Heart right ventricle (tissue), 16 donors: ENCODE data around the gene IL1RAPL1. TPM values are rescaled to one million over a fixed set of nuclear protein-coding genes. Genes with fewer than 3 reads are reported as not detected.

ENCODE experiments used
- ATAC-seq, 8 donors: fragments of 200-7000 bp; cut with Tn5 transposase; one replicate each; pipeline ENCODE4 v1.9.1; 2020; ENCODE audit warnings: mild to moderate bottlenecking in 8 of 8, moderate library complexity in 8 of 8, moderate number of reproducible peaks in 1 of 8
- DNase-seq, 2 donors: peaks; one replicate each; pipeline ENCODE4 v3.0.0-alpha.2; 2020
- H3K27ac ChIP-seq, 10 donors: fragments of 200-600 bp; sonication (generic) in 2 of 10; one replicate each; pipeline versions ENCODE4 v1.5.0 to v1.8.0; 2020 to 2022; ENCODE audit warnings: mild to moderate bottlenecking in 3 of 10
- H3K27me3 ChIP-seq, 7 donors: fragments of 200-600 bp; one replicate each; pipeline ENCODE4 v1.8.0; 2021 to 2022; ENCODE audit warnings: mild to moderate bottlenecking in 2 of 7
- H3K36me3 ChIP-seq, 9 donors: fragments of 200-600 bp; sonication (generic) in 1 of 9; one replicate each; pipeline versions ENCODE4 v1.5.0 to v1.8.0; 2020 to 2022; ENCODE audit warnings: mild to moderate bottlenecking in 2 of 9
- H3K4me1 ChIP-seq, 9 donors: fragments of 200-600 bp; sonication (generic) in 1 of 9; one replicate each; pipeline versions ENCODE4 v1.5.0 to v1.8.0; 2020 to 2022; ENCODE audit warnings: mild to moderate bottlenecking in 4 of 9
- H3K4me3 ChIP-seq, 10 donors: fragments of 200-600 bp; sonication (generic) in 2 of 10; one replicate each; pipeline versions ENCODE4 v1.5.0 to v1.8.0; 2020 to 2022; ENCODE audit warnings: mild to moderate bottlenecking in 7 of 10, moderate library complexity in 2 of 10
- H3K9me3 ChIP-seq, 11 donors: fragments of 200-600 bp in 10 of 11; sonication (generic) in 2 of 11; one replicate each; pipeline versions ENCODE4 v1.5.0 to v1.8.0; 2013 to 2022; ENCODE audit warnings: mild to moderate bottlenecking in 2 of 11, control low read depth in 1 of 11, moderate library complexity in 1 of 11
- WGBS, 2 donors: extraction: QIAGEN DNeasy Blood & Tissue Kit; methylation state at CpG; one replicate each; pipeline ENCODE4 v1.1.7; 2013; ENCODE audit warnings: inconsistent platforms in 1 of 2; 5-methylcytosine and 5-hydroxymethylcytosine counted together
- intact Hi-C, 10 donors: fragments of 100-400 bp; cut with DNase I; formaldehyde crosslinking; loops; one replicate each; pipeline versions ENCODE4 v1.11.1 to v1.14.2; 2022
- polyA plus RNA-seq, 2 donors: library from polyadenylated mRNA; stranded (reverse); fragments of 200-250 nt; gene quantifications; one replicate each; pipeline ENCODE4 v1.2.3, GENCODE V29; 2013
- total RNA-seq, 10 donors: library from RNA; stranded (reverse); fragmentation: NEBNext Ultra II Directional in 3 of 10; extraction: Animal tissue kit (Norgen Biotek cat#: 25700) in 3 of 10; gene quantifications; one replicate each; pipeline versions ENCODE4 v1.2.1 to v1.2.4, GENCODE V29; 2021 to 2023
- TF ChIP-seq, protein P1 (sequence below), 9 donors: fragments of 200-600 bp; sonication (generic) in 2 of 9; IDR thresholded peaks; one replicate each; pipeline versions ENCODE4 v1.5.0 to v1.8.0; 2021 to 2022; ENCODE audit warnings: antibody characterized with exemption in 9 of 9, mild to moderate bottlenecking in 5 of 9, moderate library complexity in 1 of 9
- donor health status: Arrhythmogenic right ventricular cardiomyopathy.
- donor health status: ischemic (EF 13 %, LVEDD 7.1; RV severe dilation, severe dysfunction).
- donor health status: healthy with polysubstance abuse.
- donor health status: DM: no; HTN: yes; CAD: no.
- donor health status: DM: no; HTN: no; CAD: no.
- donor health status: ischemic (EF 25% LVEDD 6.9; RV normal size, moderate dysfunction).
- donor health status: ischemic (EF 25% LVEDD 5.7; RV mildly dilated, moderate dysfunction).
- donor health status: healthy.
- donor health status: DM: yes; HTN: yes; CAD: no.
- donor health status: Ischemic cardiomyopathy.
- donor health status: ischemic (EF 35%, LVEDD 5.7; RV mildly dilated, moderate dysfunction).
- donor health status: nonischemic (EF 11% LVEDD 7.7; RV severe dilation, severe dysfunction).
- donor health status: DM: yes; HTN: yes; CAD: no.
- donor health status: PGD.
- donor health status: ischemic (EF 29% LVEDD 5.4; RV normal size, mild dysfunction).
- donor health status: nonischemic (EF 23%, LVEDD 6.1; RV moderate dilation, normal function).

IL1RAPL1 gene
- total and polyA plus RNA-seq, 12 donors = 0.13 to 6.3 (median 2.8) TPM

DNA sequence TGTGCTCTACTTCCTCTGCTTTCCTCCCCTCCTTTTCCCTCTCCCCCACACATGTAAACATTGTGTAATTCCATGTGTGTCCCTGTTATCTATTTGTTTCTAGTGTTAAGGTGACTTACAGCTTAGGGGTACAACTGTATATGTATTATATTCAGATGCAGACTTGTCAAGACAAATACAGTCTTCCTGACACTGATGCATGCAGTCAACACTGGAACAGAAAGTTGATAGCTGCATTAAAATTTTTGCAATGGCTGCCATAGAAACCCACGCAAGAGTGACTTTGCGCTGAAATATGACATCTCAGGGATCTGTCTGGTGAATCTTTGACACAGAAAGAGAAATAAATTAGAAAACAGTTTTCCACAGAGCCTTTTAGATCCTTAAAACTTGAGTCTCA lies 656.7 kb downstream of the IL1RAPL1 start:
- ATAC-seq (no peak), DNase-seq (no peak)
- H3K4me3 ChIP-seq = no peak overlapping the region
- intact Hi-C loops = no loop called here
- no peak overlapping the region for H3K27ac ChIP-seq
- 100% methylated on average over 2 of the region's 2 CpGs for WGBS, 2 donors
- TF ChIP-seq, protein P1, sequence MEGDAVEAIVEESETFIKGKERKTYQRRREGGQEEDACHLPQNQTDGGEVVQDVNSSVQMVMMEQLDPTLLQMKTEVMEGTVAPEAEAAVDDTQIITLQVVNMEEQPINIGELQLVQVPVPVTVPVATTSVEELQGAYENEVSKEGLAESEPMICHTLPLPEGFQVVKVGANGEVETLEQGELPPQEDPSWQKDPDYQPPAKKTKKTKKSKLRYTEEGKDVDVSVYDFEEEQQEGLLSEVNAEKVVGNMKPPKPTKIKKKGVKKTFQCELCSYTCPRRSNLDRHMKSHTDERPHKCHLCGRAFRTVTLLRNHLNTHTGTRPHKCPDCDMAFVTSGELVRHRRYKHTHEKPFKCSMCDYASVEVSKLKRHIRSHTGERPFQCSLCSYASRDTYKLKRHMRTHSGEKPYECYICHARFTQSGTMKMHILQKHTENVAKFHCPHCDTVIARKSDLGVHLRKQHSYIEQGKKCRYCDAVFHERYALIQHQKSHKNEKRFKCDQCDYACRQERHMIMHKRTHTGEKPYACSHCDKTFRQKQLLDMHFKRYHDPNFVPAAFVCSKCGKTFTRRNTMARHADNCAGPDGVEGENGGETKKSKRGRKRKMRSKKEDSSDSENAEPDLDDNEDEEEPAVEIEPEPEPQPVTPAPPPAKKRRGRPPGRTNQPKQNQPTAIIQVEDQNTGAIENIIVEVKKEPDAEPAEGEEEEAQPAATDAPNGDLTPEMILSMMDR (IDR thresholded peaks at IDR 0.05) = no peak
- H3K4me1 ChIP-seq = no peaks in the 10 kb centered on the region
- no peaks in the 10 kb centered on the region for H3K27me3 ChIP-seq
- H3K9me3 ChIP-seq = no peaks in the 10 kb centered on the region
- no peaks in the 10 kb centered on the region for H3K36me3 ChIP-seq

DNA sequence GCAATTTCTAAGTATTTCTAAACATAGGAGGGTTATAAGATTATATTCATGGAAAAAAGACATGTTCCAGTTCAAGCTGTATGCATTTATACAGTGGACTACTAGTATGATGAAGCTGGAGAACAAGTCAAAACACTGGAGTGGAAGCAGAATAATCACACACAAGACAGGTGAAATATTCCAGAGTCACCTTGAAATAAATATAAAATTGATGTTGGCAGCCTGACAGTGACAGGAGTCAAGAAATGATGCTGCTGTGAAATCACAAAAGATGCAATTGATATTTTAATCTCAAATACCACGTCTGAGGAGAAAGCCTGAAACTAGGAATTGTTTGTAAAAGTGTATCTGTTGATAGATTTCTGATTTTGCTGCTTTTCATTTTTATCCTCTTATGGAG lies 667.3 kb downstream of the IL1RAPL1 start:
- TF ChIP-seq, protein P1 (IDR thresholded peaks at IDR 0.05) = no peak
- intact Hi-C loops = no loop called here
- H3K4me1 ChIP-seq = no peaks in the 10 kb centered on the region
- H3K4me3 ChIP-seq = no peak overlapping the region
- no peak overlapping the region for H3K27ac ChIP-seq
- no peak for ATAC-seq
- H3K27me3 ChIP-seq = no peaks in the 10 kb centered on the region
- DNase-seq = no peak
- H3K9me3 ChIP-seq = no peaks in the 10 kb centered on the region
- 40 to 54% methylated on average over 1 of the region's 1 CpG for WGBS, 2 donors
- H3K36me3 ChIP-seq = no peaks in the 10 kb centered on the region

DNA sequence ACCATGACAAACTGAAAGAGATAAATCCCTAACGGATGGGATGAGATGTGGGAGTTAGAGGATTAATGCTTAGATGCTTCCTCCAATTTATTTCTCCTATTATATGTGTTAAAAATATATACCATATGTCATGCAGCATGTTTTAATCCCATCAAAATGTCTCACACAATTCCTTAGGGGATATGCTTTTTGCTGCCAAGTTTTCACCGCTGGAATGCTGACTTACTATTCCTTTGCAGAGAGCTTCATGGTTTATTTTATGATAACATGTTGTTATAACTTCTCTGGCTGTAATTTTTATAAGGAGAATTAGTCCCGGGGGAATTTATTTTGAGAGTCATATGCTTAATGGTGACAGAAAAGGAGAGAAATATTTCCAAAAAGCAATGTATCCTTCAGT lies 670.3 kb downstream of the IL1RAPL1 start:
- Histone ChIP-seq H3K4me3 (no peak overlapping the region), H3K27me3 (no peaks in the 10 kb centered on the region), H3K36me3 (no peaks in the 10 kb centered on the region), H3K4me1 (no peaks in the 10 kb centered on the region), H3K27ac (no peak overlapping the region), H3K9me3 (no peaks in the 10 kb centered on the region)
- 12 to 14% methylated on average over 3 of the region's 3 CpGs for WGBS, 2 donors
- DNase-seq = no peak
- ATAC-seq = no peak
- TF ChIP-seq, protein P1 (IDR thresholded peaks at IDR 0.05) = no peak
- intact Hi-C loops = no loop called here

DNA sequence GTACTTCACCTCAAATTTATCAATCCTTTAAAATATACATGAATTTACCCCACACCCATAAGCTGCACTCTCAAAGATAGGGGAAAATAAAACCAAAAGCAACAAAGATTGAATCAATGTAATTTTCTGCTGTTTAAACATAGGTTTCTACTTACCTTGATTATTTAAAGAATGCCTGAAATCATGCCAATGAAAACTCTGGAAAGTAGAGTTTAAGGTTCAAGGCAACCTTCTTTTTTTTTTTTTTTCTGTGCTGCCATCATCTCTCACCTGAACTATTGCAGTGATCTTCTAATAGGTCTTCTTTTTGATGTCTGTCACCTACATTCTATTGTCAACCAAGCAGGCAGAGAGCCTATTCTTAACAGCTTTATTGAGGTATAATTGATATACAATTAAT lies 682.1 kb downstream of the IL1RAPL1 start:
- Histone ChIP-seq H3K36me3 (no peaks in the 10 kb centered on the region), H3K27ac (no peak overlapping the region), H3K4me3 (no peak overlapping the region), H3K9me3 (no peaks in the 10 kb centered on the region), H3K27me3 (no peaks in the 10 kb centered on the region), H3K4me1 (no peaks in the 10 kb centered on the region)
- intact Hi-C loops = no loop called here
- TF ChIP-seq, protein P1 (IDR thresholded peaks at IDR 0.05) = no peak
- ATAC-seq (no peak), DNase-seq (no peak)

DNA sequence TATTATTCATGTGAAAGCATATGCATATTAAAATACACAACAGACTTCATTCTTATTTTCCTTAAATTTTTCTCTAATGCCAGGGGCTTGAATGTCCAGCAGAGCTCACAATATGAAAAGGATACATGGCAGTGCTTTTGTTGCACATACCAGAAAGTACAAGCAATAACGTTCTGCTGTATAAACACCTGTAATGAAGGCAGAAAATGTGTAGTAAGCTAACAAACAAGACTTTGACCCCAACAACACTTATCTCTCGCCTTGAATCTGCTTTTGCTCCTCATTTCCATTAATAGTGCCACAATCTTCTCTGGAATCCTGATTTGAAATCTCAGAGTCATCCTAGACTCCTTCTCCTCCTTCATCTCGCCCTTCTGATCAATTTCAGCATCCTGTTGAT lies 687.3 kb downstream of the IL1RAPL1 start:
- no peaks in the 10 kb centered on the region for H3K27me3 ChIP-seq
- H3K36me3 ChIP-seq = no peaks in the 10 kb centered on the region
- no peak overlapping the region for H3K27ac ChIP-seq
- no peaks in the 10 kb centered on the region for H3K9me3 ChIP-seq
- no peak overlapping the region for H3K4me3 ChIP-seq
- no peak for ATAC-seq
- H3K4me1 ChIP-seq = no peaks in the 10 kb centered on the region
- 69 to 87% methylated on average over 3 of the region's 3 CpGs for WGBS, 2 donors
- TF ChIP-seq, protein P1 (IDR thresholded peaks at IDR 0.05) = no peak
- intact Hi-C loops = no loop called here
- DNase-seq = no peak
